ENCODE results near the gene IL1RL1. TPM values are rescaled to one million over a fixed set of nuclear protein-coding genes. Genes with fewer than 3 reads are reported as not detected.

The IL1RL1 gene
- total RNA-seq, 1 donor from 2014 or later = 0.27 TPM

DNA sequence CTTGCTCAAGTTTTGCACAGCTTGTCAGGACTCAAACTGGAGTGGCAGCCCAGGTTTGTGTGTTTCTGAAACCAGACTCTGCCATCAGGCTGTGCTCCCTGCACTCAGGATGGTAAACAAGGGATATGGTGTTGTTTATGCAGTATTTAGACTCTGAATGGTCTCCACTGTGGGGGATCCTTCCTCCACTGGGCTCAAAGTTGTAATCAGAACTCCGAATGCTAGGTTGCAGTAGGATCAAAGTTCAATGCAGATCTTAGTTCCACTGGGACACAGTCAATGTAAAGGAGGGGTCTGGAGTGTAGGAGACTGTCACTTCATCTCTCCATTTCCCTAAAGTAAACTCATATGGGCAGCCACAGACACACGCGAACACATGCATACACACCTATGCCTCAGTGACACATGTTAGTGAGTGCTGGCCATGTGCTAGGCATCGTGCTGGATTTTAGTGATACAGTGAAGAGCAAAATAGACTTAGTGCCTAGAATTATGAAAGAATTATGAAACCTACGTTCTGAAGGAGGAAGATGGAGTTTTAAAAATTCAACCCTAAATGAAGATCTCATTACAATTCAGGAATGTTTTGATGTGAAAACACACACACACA lies 50.4 kb downstream of the IL1RL1 start:
- FAIRE-seq (no peak), DNase-seq (ENCODE audit: low read depth) (no peak)
- Histone ChIP-seq H3K4me1 (ENCODE audit: insufficient read depth, low read length) (no peaks in the 10 kb centered on the region), H4K20me1 (ENCODE audit: insufficient read depth, low read length) (no peaks in the 10 kb centered on the region), H3K9me3 (ENCODE audit: insufficient read depth, low read depth, low read length) (peaks cover 1% of the 10 kb centered on the region), H2AFZ (ENCODE audit: low read depth, low read length) (no peak overlapping the region), H3K4me3 (ENCODE audit: insufficient read depth, low read depth, low read length) (no peak overlapping the region), H3K27me3 (ENCODE audit: insufficient read depth, low read length) (no peaks in the 10 kb centered on the region), H3K79me2 (ENCODE audit: insufficient read depth, low read length) (no peaks in the 10 kb centered on the region), H3K9ac (ENCODE audit: low read length) (no peak overlapping the region), H3K4me2 (ENCODE audit: low read length) (no peak overlapping the region), H3K27ac (ENCODE audit: low read depth, low read length) (no peak overlapping the region), H3K36me3 (ENCODE audit: insufficient read depth, low read length) (no peaks in the 10 kb centered on the region)
- H3K9me3 Mint-ChIP-seq (ENCODE audit: unreplicated experiment) = peaks cover 13% of the 10 kb centered on the region
- TF ChIP-seq, protein P1, sequence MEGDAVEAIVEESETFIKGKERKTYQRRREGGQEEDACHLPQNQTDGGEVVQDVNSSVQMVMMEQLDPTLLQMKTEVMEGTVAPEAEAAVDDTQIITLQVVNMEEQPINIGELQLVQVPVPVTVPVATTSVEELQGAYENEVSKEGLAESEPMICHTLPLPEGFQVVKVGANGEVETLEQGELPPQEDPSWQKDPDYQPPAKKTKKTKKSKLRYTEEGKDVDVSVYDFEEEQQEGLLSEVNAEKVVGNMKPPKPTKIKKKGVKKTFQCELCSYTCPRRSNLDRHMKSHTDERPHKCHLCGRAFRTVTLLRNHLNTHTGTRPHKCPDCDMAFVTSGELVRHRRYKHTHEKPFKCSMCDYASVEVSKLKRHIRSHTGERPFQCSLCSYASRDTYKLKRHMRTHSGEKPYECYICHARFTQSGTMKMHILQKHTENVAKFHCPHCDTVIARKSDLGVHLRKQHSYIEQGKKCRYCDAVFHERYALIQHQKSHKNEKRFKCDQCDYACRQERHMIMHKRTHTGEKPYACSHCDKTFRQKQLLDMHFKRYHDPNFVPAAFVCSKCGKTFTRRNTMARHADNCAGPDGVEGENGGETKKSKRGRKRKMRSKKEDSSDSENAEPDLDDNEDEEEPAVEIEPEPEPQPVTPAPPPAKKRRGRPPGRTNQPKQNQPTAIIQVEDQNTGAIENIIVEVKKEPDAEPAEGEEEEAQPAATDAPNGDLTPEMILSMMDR (IDR thresholded peaks at IDR 0.05; ENCODE audit: insufficient read depth, low read depth, low read length) = no peak
- TF ChIP-seq EZH2 (IDR thresholded peaks at IDR 0.05; ENCODE audit: insufficient read depth, low read length) = no peak
- peaks cover 17% of the 10 kb centered on the region for H3K36me3 Mint-ChIP-seq (ENCODE audit: low read depth, unreplicated experiment)
- no peak overlapping the region for H3K4me3 Mint-ChIP-seq (ENCODE audit: unreplicated experiment)
- H3K27ac Mint-ChIP-seq (ENCODE audit: unreplicated experiment) = no peak overlapping the region
- no peaks in the 10 kb centered on the region for H3K4me1 Mint-ChIP-seq (ENCODE audit: low read depth, unreplicated experiment)
- H3K27me3 Mint-ChIP-seq (ENCODE audit: low read depth, unreplicated experiment) = peaks cover 3% of the 10 kb centered on the region

DNA sequence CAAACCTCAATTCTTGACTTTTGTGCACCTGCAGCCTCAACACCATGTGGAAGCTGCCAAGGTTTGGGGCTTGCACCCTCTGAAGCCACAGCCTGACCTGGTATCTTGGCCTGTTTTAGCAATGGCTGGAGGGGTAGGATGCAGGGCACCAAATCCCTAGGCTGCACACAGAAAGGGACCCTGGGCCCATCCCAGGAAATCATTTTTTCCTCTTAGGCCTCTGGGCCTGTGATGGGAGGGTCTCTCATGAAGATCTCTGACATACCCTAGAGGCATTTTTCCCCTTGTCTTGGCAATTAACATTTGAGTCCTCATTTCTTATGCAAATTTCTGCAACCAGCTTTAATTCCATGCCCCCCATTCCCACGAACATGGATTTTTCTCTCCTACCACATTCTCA lies 54.4 kb downstream of the IL1RL1 start:
- Mint-ChIP-seq H3K27me3 (ENCODE audit: low read depth, unreplicated experiment) (no peaks in the 10 kb centered on the region), H3K9me3 (ENCODE audit: unreplicated experiment) (peaks cover 19% of the 10 kb centered on the region), H3K4me3 (ENCODE audit: unreplicated experiment) (no peak overlapping the region), H3K27ac (ENCODE audit: unreplicated experiment) (no peak overlapping the region), H3K36me3 (ENCODE audit: low read depth, unreplicated experiment) (peaks cover 22% of the 10 kb centered on the region), H3K4me1 (ENCODE audit: low read depth, unreplicated experiment) (no peaks in the 10 kb centered on the region)
- H4K20me1 ChIP-seq (ENCODE audit: insufficient read depth, low read length) = no peaks in the 10 kb centered on the region
- H3K27me3 ChIP-seq (ENCODE audit: insufficient read depth, low read length) = no peaks in the 10 kb centered on the region
- no peak for FAIRE-seq
- peaks cover 4% of the 10 kb centered on the region for H3K9me3 ChIP-seq (ENCODE audit: insufficient read depth, low read depth, low read length)
- TF ChIP-seq EZH2 (IDR thresholded peaks at IDR 0.05; ENCODE audit: insufficient read depth, low read length) = no peak
- TF ChIP-seq, protein P1 (IDR thresholded peaks at IDR 0.05; ENCODE audit: insufficient read depth, low read depth, low read length) = no peak
- H2AFZ ChIP-seq (ENCODE audit: low read depth, low read length) = no peak overlapping the region
- H3K4me2 ChIP-seq (ENCODE audit: low read length) = no peak overlapping the region
- no peak overlapping the region for H3K9ac ChIP-seq (ENCODE audit: low read length)
- no peak overlapping the region for H3K27ac ChIP-seq (ENCODE audit: low read depth, low read length)
- no peak for DNase-seq (ENCODE audit: low read depth)
- no peaks in the 10 kb centered on the region for H3K4me1 ChIP-seq (ENCODE audit: insufficient read depth, low read length)
- no peak overlapping the region for H3K4me3 ChIP-seq (ENCODE audit: insufficient read depth, low read depth, low read length)
- no peaks in the 10 kb centered on the region for H3K36me3 ChIP-seq (ENCODE audit: insufficient read depth, low read length)
- no peaks in the 10 kb centered on the region for H3K79me2 ChIP-seq (ENCODE audit: insufficient read depth, low read length)

DNA sequence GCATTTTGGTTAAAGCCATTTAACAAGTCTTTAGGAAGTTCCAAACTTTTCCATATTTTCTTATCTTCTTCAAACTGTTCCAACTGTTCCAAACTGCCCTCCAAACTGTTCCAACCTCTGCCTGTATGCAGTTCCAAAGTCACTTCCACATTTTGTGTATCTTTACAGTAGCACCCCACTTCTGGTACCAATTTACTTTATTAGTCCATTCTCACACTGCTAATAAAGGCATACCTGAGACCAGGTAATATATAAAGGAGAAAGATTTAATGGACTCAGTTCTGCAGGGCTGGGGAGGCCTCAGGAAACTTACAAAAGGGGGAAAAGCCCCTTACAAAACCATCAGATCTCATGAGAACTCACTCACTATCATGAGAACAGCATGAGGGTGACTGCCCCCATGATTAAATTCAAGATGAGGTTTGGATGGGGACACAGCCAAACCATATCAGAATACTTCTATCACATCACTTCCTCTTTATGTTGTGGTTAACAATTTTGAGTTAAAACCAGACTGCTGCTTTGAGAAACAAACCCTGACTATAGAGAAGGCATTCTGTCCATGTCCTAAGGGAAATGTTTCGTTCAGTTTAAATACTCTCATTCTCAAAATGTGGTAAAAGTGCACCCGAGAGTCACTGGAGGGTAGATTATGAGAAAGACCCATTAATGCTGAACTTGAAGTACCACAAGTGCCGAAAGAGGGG lies 55.2 kb downstream of the IL1RL1 start:
- Histone ChIP-seq H4K20me1 (ENCODE audit: insufficient read depth, low read length) (no peaks in the 10 kb centered on the region), H3K9ac (ENCODE audit: low read length) (no peak overlapping the region), H2AFZ (ENCODE audit: low read depth, low read length) (no peak overlapping the region), H3K27ac (ENCODE audit: low read depth, low read length) (no peak overlapping the region), H3K4me3 (ENCODE audit: insufficient read depth, low read depth, low read length) (no peak overlapping the region), H3K27me3 (ENCODE audit: insufficient read depth, low read length) (no peaks in the 10 kb centered on the region), H3K79me2 (ENCODE audit: insufficient read depth, low read length) (no peaks in the 10 kb centered on the region), H3K9me3 (ENCODE audit: insufficient read depth, low read depth, low read length) (peaks cover 4% of the 10 kb centered on the region), H3K4me1 (ENCODE audit: insufficient read depth, low read length) (no peaks in the 10 kb centered on the region), H3K4me2 (ENCODE audit: low read length) (no peak overlapping the region), H3K36me3 (ENCODE audit: insufficient read depth, low read length) (no peaks in the 10 kb centered on the region)
- FAIRE-seq (no peak), DNase-seq (ENCODE audit: low read depth) (no peak)
- H3K36me3 Mint-ChIP-seq (ENCODE audit: low read depth, unreplicated experiment) = peaks cover 22% of the 10 kb centered on the region
- TF ChIP-seq EZH2 (IDR thresholded peaks at IDR 0.05; ENCODE audit: insufficient read depth, low read length) = no peak
- TF ChIP-seq, protein P1 (IDR thresholded peaks at IDR 0.05; ENCODE audit: insufficient read depth, low read depth, low read length) = no peak
- peaks cover 22% of the 10 kb centered on the region for H3K9me3 Mint-ChIP-seq (ENCODE audit: unreplicated experiment)
- no peaks in the 10 kb centered on the region for H3K4me1 Mint-ChIP-seq (ENCODE audit: low read depth, unreplicated experiment)
- no peak overlapping the region for H3K4me3 Mint-ChIP-seq (ENCODE audit: unreplicated experiment)
- H3K27ac Mint-ChIP-seq (ENCODE audit: unreplicated experiment) = no peak overlapping the region
- H3K27me3 Mint-ChIP-seq (ENCODE audit: low read depth, unreplicated experiment) = no peaks in the 10 kb centered on the region
